MM.1S (cell line): ENCODE results near the gene PLCZ1.

Experiments
- DNase-seq: peaks from one replicate; pipeline ENCODE4 v3.0.0-alpha.2; 2015
- H2AFZ ChIP-seq: fragments of 300-600 bp; sonication (generic); 2 replicates; pipeline ENCODE4 v1.6.0; 2016; ENCODE audit warnings: antibody characterized with exemption, low read length
- H3F3A ChIP-seq: fragments of 300-600 bp; sonication (generic); 2 replicates; pipeline ENCODE4 v1.6.1; 2016; ENCODE audit warnings: mild to moderate bottlenecking, antibody characterized with exemption, low read length, moderate library complexity, mixed read lengths; ENCODE audit not compliant: insufficient read depth
- H3K27ac ChIP-seq: fragments of 300-600 bp; sonication (generic); 2 replicates; pipeline ENCODE4 v1.5.1; 2016; ENCODE audit warnings: mild to moderate bottlenecking, low read length
- H3K27me3 ChIP-seq: fragments of 300-600 bp; sonication (generic); replicated peaks from 2 replicates; pipeline ENCODE4 v1.6.0; 2016; ENCODE audit warnings: low read length; ENCODE audit not compliant: insufficient read depth
- H3K36me3 ChIP-seq: fragments of 300-600 bp; sonication (generic); replicated peaks from 2 replicates; pipeline ENCODE4 v1.6.1; 2016; ENCODE audit warnings: mild to moderate bottlenecking, low read length, mixed read lengths; ENCODE audit not compliant: insufficient read depth
- H3K4me1 ChIP-seq: fragments of 300-600 bp; sonication (generic); 2 replicates; pipeline ENCODE4 v1.6.1; 2016; ENCODE audit warnings: low read length, mixed read lengths
- H3K4me2 ChIP-seq: fragments of 300-600 bp; sonication (generic); 2 replicates; pipeline ENCODE4 v1.6.0; 2016; ENCODE audit warnings: low read depth, low read length
- H3K4me3 ChIP-seq: fragments of 300-600 bp; sonication (generic); 2 replicates; pipeline ENCODE4 v1.5.1; 2016; ENCODE audit warnings: low read length, mixed read lengths
- H3K79me2 ChIP-seq: fragments of 300-600 bp; sonication (generic); 2 replicates; pipeline ENCODE4 v1.6.1; 2016; ENCODE audit warnings: mixed run types, low read length, mixed read lengths
- H3K9ac ChIP-seq: fragments of 300-600 bp; sonication (generic); 2 replicates; pipeline ENCODE4 v1.6.1; 2016; ENCODE audit warnings: low read length, mixed read lengths
- H3K9me2 ChIP-seq: fragments of 300-600 bp; sonication (generic); replicated peaks from 2 replicates; pipeline ENCODE4 v1.6.1; 2016; ENCODE audit warnings: mild to moderate bottlenecking, low read length, mixed read lengths; ENCODE audit not compliant: insufficient read depth
- H3K9me3 ChIP-seq: fragments of 300-600 bp; sonication (generic); replicated peaks from 2 replicates; pipeline ENCODE4 v1.6.1; 2016; ENCODE audit warnings: mild to moderate bottlenecking, low read length, mixed read lengths; ENCODE audit not compliant: insufficient read depth
- H4K20me1 ChIP-seq: fragments of 300-600 bp; sonication (generic); 2 replicates; pipeline ENCODE4 v1.6.1; 2016; ENCODE audit warnings: mild to moderate bottlenecking, low read length, moderate library complexity, mixed read lengths; ENCODE audit not compliant: insufficient read depth
- EZH2 ChIP-seq: fragments of 300-600 bp; sonication (generic); optimal IDR thresholded peaks from 2 replicates; pipeline ENCODE3; 2017; ENCODE audit warnings: low read depth, mild to moderate bottlenecking, antibody characterized with exemption, low read length, mixed read lengths
- EZH2phosphoT487 ChIP-seq: fragments of 300-600 bp; sonication (generic); IDR thresholded peaks from 2 replicates; pipeline ENCODE4 v1.6.1; 2018; ENCODE audit warnings: antibody characterized with exemption, low read length
- TF ChIP-seq, protein P1 (sequence below): fragments of 300-600 bp; sonication (generic); IDR thresholded peaks from 2 replicates; pipeline ENCODE4 v1.5.1; 2016; ENCODE audit warnings: antibody characterized with exemption, low read length, mixed read lengths

The PLCZ1 gene

DNA sequence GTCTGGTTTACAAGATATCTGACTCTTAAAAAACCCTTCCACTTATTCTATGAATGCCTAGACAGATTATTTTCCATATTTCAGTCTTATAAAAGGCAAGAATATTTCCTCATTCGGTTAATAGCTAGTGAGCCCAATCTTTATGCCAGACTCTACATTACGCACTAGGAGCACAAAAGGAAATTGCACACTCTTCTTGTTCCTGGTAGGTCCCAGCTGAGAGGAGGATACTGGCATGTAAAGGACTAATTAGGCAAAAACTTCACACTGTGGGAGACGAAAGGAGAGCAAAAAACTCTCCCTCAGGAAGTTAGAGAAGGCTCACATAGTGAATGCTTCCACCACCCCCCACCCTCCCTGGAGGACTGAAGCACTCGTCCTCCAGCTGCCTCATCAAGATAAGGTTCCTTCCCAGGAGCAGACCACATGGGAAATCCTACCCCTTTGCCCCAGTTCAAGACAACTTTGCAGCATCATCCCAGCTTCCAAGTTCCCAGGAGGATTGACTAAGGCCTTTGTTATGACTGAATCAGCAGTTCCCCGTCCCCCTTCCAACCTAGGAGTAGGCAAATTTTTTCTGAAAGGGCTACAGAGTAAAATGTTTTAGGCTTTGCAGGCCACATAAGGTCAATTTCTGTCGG, 14.6 kb upstream of the PLCZ1 start:
- H3K9ac ChIP-seq = no peak overlapping the region
- H4K20me1 ChIP-seq = no peaks in the 10 kb centered on the region
- no peaks in the 10 kb centered on the region for H3K4me1 ChIP-seq
- TF ChIP-seq, protein P1, sequence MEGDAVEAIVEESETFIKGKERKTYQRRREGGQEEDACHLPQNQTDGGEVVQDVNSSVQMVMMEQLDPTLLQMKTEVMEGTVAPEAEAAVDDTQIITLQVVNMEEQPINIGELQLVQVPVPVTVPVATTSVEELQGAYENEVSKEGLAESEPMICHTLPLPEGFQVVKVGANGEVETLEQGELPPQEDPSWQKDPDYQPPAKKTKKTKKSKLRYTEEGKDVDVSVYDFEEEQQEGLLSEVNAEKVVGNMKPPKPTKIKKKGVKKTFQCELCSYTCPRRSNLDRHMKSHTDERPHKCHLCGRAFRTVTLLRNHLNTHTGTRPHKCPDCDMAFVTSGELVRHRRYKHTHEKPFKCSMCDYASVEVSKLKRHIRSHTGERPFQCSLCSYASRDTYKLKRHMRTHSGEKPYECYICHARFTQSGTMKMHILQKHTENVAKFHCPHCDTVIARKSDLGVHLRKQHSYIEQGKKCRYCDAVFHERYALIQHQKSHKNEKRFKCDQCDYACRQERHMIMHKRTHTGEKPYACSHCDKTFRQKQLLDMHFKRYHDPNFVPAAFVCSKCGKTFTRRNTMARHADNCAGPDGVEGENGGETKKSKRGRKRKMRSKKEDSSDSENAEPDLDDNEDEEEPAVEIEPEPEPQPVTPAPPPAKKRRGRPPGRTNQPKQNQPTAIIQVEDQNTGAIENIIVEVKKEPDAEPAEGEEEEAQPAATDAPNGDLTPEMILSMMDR = no peak
- TF ChIP-seq EZH2phosphoT487 (no peak), EZH2 (no peak)
- no peak overlapping the region for H3K4me2 ChIP-seq
- no peak overlapping the region for H3K4me3 ChIP-seq
- no peak overlapping the region for H3K27ac ChIP-seq
- H3K79me2 ChIP-seq = no peaks in the 10 kb centered on the region
- H3K9me2 ChIP-seq = no peaks in the 10 kb centered on the region
- no peaks in the 10 kb centered on the region for H3K9me3 ChIP-seq
- H3K27me3 ChIP-seq = no peaks in the 10 kb centered on the region
- no peaks in the 10 kb centered on the region for H3F3A ChIP-seq
- H3K36me3 ChIP-seq = no peaks in the 10 kb centered on the region
- H2AFZ ChIP-seq = no peak overlapping the region
- DNase-seq = no peak

DNA sequence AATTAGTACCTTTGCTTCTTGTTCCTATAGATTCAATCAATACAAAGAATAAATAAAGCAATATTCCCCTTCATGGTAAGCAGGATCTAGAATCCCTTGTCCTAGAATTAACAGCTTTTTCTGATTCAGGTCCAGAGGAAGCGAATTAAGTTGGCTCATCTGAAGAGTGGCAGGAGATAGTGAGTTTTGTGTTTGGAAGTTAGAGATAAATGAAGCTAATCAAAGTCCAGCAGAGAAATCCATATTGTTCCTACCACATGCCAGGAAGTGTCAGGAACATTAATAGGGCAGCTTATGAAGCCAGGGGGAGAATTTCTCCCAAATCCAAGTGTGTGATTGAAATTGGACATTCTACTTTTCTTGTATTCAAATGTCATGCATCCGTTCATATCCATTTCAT, 14.1 kb upstream of the PLCZ1 start:
- Histone ChIP-seq H3K27me3 (no peaks in the 10 kb centered on the region), H3K4me1 (no peaks in the 10 kb centered on the region), H3F3A (no peaks in the 10 kb centered on the region), H3K9me3 (no peaks in the 10 kb centered on the region), H3K4me2 (no peak overlapping the region), H3K9me2 (no peaks in the 10 kb centered on the region), H4K20me1 (no peaks in the 10 kb centered on the region), H3K79me2 (no peaks in the 10 kb centered on the region), H2AFZ (no peak overlapping the region), H3K4me3 (no peak overlapping the region), H3K27ac (no peak overlapping the region), H3K9ac (no peak overlapping the region), H3K36me3 (no peaks in the 10 kb centered on the region)
- no peak for DNase-seq
- TF ChIP-seq EZH2 = no peak
- TF ChIP-seq, protein P1 = no peak
- TF ChIP-seq EZH2phosphoT487 = no peak

GRCh38 chr12:18750085-18750484, 12.3 kb upstream of the PLCZ1 start:
- H3K4me2 ChIP-seq = no peak overlapping the region
- H3K36me3 ChIP-seq = no peaks in the 10 kb centered on the region
- no peak for DNase-seq
- no peaks in the 10 kb centered on the region for H3K9me2 ChIP-seq
- H3K27me3 ChIP-seq = no peaks in the 10 kb centered on the region
- no peaks in the 10 kb centered on the region for H3K9me3 ChIP-seq
- no peak overlapping the region for H3K27ac ChIP-seq
- TF ChIP-seq, protein P1 = no peak
- no peak for TF ChIP-seq EZH2
- no peak overlapping the region for H3K4me3 ChIP-seq
- H3K4me1 ChIP-seq = no peaks in the 10 kb centered on the region
- H4K20me1 ChIP-seq = no peaks in the 10 kb centered on the region
- no peaks in the 10 kb centered on the region for H3K79me2 ChIP-seq
- no peak overlapping the region for H3K9ac ChIP-seq
- no peak overlapping the region for H2AFZ ChIP-seq
- no peaks in the 10 kb centered on the region for H3F3A ChIP-seq
